Forelimb muscle (tissue), 1 donor: ENCODE results near the gene NGF. TPM values are rescaled to one million over a fixed set of nuclear protein-coding genes. Genes with fewer than 3 reads are reported as not detected.
"Not testable (repeated sequence)": the region's sequence is repeated elsewhere in the genome, so short reads cannot be mapped to it uniquely, and the experiment has no call there.

Source experiments
- DNase-seq: peaks from one replicate; pipeline ENCODE4 v3.0.0-alpha.2; 2013; ENCODE audit warnings: low read depth
- polyA plus RNA-seq: library from polyadenylated mRNA; unstranded; fragments of 120-200 nt; gene quantifications from one replicate; pipeline ENCODE4 v1.2.1, GENCODE V29; 2013; ENCODE audit not compliant: insufficient read length

NGF gene
- polyA plus RNA-seq, 1 donor: 1.9 TPM

- DNase-seq: no peak
Observed at GRCh38 chr1:115310581-115311473, 27.2 kb downstream of the NGF start.

GRCh38 chr1:115309504-115309903 lies 28.5 kb downstream of the NGF start:
- not testable (repeated sequence) for DNase-seq

GRCh38 chr1:115308969-115309368 lies 29.1 kb downstream of the NGF start:
- no peak for DNase-seq

GRCh38 chr1:115307661-115308060 lies 30.4 kb downstream of the NGF start:
- no peak for DNase-seq

GRCh38 chr1:115306146-115306545 lies 31.9 kb downstream of the NGF start:
- DNase-seq: no peak

- DNase-seq: no peak
Observed at GRCh38 chr1:115303364-115303763, 34.7 kb downstream of the NGF start.

- no peak for DNase-seq
Observed at GRCh38 chr1:115302390-115302961, 35.6 kb downstream of the NGF start.

- DNase-seq: no peak
Observed at GRCh38 chr1:115301438-115302020, 36.5 kb downstream of the NGF start.

- no peak for DNase-seq
Observed at GRCh38 chr1:115300087-115300876, 37.8 kb downstream of the NGF start.

GRCh38 chr1:115299266-115299665 lies 38.8 kb downstream of the NGF start:
- DNase-seq: no peak

GRCh38 chr1:115296981-115297380 lies 41.1 kb downstream of the NGF start:
- DNase-seq: no peak

GRCh38 chr1:115295904-115296696 lies 41.9 kb downstream of the NGF start:
- DNase-seq: no peak

GRCh38 chr1:115293899-115294298 lies 44.1 kb downstream of the NGF start:
- no peak for DNase-seq

GRCh38 chr1:115293006-115293405 lies 45.0 kb downstream of the NGF start:
- DNase-seq: no peak

- DNase-seq: no peak
Observed at GRCh38 chr1:115291741-115292140, 46.3 kb downstream of the NGF start.

GRCh38 chr1:115289940-115290339 lies 48.1 kb downstream of the NGF start:
- DNase-seq: no peak

GRCh38 chr1:115288591-115289198 lies 49.4 kb downstream of the NGF start:
- DNase-seq: no peak

- DNase-seq: no peak
Observed at GRCh38 chr1:115286431-115287205, 51.4 kb downstream of the NGF start.

- no peak for DNase-seq
Observed at GRCh38 chr1:115284209-115284608, 53.8 kb downstream of the NGF start.

GRCh38 chr1:115283681-115284146 lies 54.3 kb downstream of the NGF start:
- DNase-seq: no peak
